Vagina (tissue), 2 donors: Measurements from ENCODE around the gene CTDSPL.

ENCODE experiments used
- CTCF ChIP-seq, 3 experiments: fragments of 450-650 bp in 2 of 3; fragments of 200-600 bp in 1 of 3; sonication (generic) in 1 of 3; IDR thresholded peaks; one replicate each; pipeline ENCODE4 v1.5.1; 2017 to 2019; ENCODE audit warnings: antibody characterized with exemption in 3 of 3, mild to moderate bottlenecking in 2 of 3, moderate library complexity in 2 of 3
- POLR2AphosphoS5 ChIP-seq, 2 donors: sonication (generic); formaldehyde crosslinking; IDR thresholded peaks; one replicate each; pipeline ENCODE4 v1.9.0; 2017; ENCODE audit warnings: antibody characterized with exemption in 2 of 2, mild to moderate bottlenecking in 2 of 2, low read depth in 1 of 2; ENCODE audit not compliant: insufficient read depth in 1 of 2

GRCh38 chr3:37985637-37986320 lies 124.1 kb downstream of the CTDSPL start:
- TF ChIP-seq CTCF (IDR thresholded peaks at IDR 0.05): no peak
- no peak for TF ChIP-seq POLR2AphosphoS5 (IDR thresholded peaks at IDR 0.05; ENCODE audit: insufficient read depth in 1 of 2, low read depth in 1 of 2)
